H9 (cell line): Measurements from ENCODE around the gene TMEM132C. TPM values are rescaled to one million over a fixed set of nuclear protein-coding genes. Genes with fewer than 3 reads are reported as not detected.
A peak's percentile ranks its signal among the peaks of the same experiment; 100 is the strongest.

Experiments
- DNase-seq: peaks from one replicate; pipeline ENCODE4 v3.0.0-alpha.2; 2017
- H2AFZ ChIP-seq: one replicate; pipeline ENCODE4 v1.6.1; 2013; ENCODE audit warnings: mild to moderate bottlenecking, low read length, control low read depth, moderate library complexity
- H2AK5ac ChIP-seq: 2 replicates; pipeline ENCODE4 v1.6.1; 2013; ENCODE audit warnings: low read length, control low read depth, mixed read lengths; ENCODE audit not compliant: insufficient read length
- H2BK120ac ChIP-seq: one replicate; pipeline ENCODE4 v1.6.1; 2013; ENCODE audit warnings: low read depth, mild to moderate bottlenecking, low read length, control low read depth, inconsistent platforms; ENCODE audit not compliant: poor library complexity, severe bottlenecking
- H2BK12ac ChIP-seq: 2 replicates; pipeline ENCODE4 v1.6.1; 2013; ENCODE audit warnings: low read length, control low read depth, mixed read lengths, low read depth; ENCODE audit not compliant: insufficient read length
- H2BK15ac ChIP-seq: 2 replicates; pipeline ENCODE4 v1.6.1; 2013; ENCODE audit warnings: low read depth, low read length, control low read depth
- H2BK20ac ChIP-seq: one replicate; pipeline ENCODE4 v1.6.1; 2013; ENCODE audit warnings: low read depth, mild to moderate bottlenecking, low read length, control low read depth, inconsistent platforms; ENCODE audit not compliant: poor library complexity, severe bottlenecking
- H2BK5ac ChIP-seq: 2 replicates; pipeline ENCODE4 v1.6.1; 2013; ENCODE audit warnings: low read length, control low read depth, mixed read lengths; ENCODE audit not compliant: insufficient read length
- H3K14ac ChIP-seq: 2 replicates; pipeline ENCODE4 v1.6.1; 2013; ENCODE audit warnings: low read length, control low read depth; ENCODE audit not compliant: insufficient read depth
- H3K18ac ChIP-seq: 2 replicates; pipeline ENCODE4 v1.6.1; 2013; ENCODE audit warnings: low read depth, mild to moderate bottlenecking, mixed read lengths, low read length, control low read depth; ENCODE audit not compliant: insufficient read length
- H3K23ac ChIP-seq: 2 replicates; pipeline ENCODE4 v1.6.1; 2013; ENCODE audit warnings: low read length, control low read depth, mixed read lengths, low read depth; ENCODE audit not compliant: insufficient read length
- H3K23me2 ChIP-seq: 2 replicates; pipeline ENCODE4 v1.6.1; 2013; ENCODE audit warnings: low read depth, mild to moderate bottlenecking, mixed read lengths, low read length, control low read depth; ENCODE audit not compliant: insufficient read length, poor library complexity, severe bottlenecking
- H3K27ac ChIP-seq: 2 replicates; pipeline ENCODE4 v1.5.1; 2013; ENCODE audit warnings: low read length, control low read depth, mixed read lengths, low read depth; ENCODE audit not compliant: insufficient read length
- H3K27me3 ChIP-seq: 2 replicates; pipeline ENCODE4 v1.6.1; 2013; ENCODE audit warnings: low read length, control low read depth, inconsistent platforms; ENCODE audit not compliant: insufficient read depth
- H3K4ac ChIP-seq: 2 replicates; pipeline ENCODE4 v1.6.1; 2013; ENCODE audit warnings: low read depth, mild to moderate bottlenecking, control low read depth, inconsistent platforms, low read length, moderate library complexity
- H3K4me1 ChIP-seq: 2 replicates; pipeline ENCODE4 v1.6.1; 2013; ENCODE audit warnings: low read length, control low read depth, inconsistent platforms; ENCODE audit not compliant: insufficient read depth
- H3K4me2 ChIP-seq: 2 replicates; pipeline ENCODE4 v1.6.1; 2013; ENCODE audit warnings: low read length, control low read depth, mixed read lengths; ENCODE audit not compliant: insufficient read length, insufficient read depth
- H3K56ac ChIP-seq: 2 replicates; pipeline ENCODE4 v1.6.1; 2013; ENCODE audit warnings: low read depth, mild to moderate bottlenecking, mixed read lengths, low read length, control low read depth; ENCODE audit not compliant: insufficient read length
- H3K79me1 ChIP-seq: 2 replicates; pipeline ENCODE4 v1.6.1; 2013; ENCODE audit warnings: low read depth, mild to moderate bottlenecking, moderate library complexity, low read length, control low read depth, inconsistent platforms; ENCODE audit not compliant: insufficient read depth, poor library complexity, severe bottlenecking
- H3K79me2 ChIP-seq: 2 replicates; pipeline ENCODE4 v1.6.1; 2013; ENCODE audit warnings: low read length, control low read depth, inconsistent platforms; ENCODE audit not compliant: insufficient read depth
- H3K9ac ChIP-seq: 2 replicates; pipeline ENCODE4 v1.6.1; 2013; ENCODE audit warnings: low read length, control low read depth, mixed read lengths; ENCODE audit not compliant: insufficient read length; ENCODE audit errors: extremely low read depth
- H3K9me3 ChIP-seq: one replicate; pipeline ENCODE4 v1.6.1; 2013; ENCODE audit warnings: low read depth, low read length, inconsistent platforms; ENCODE audit not compliant: control insufficient read depth
- H3T11ph ChIP-seq: one replicate; pipeline ENCODE4 v1.6.1; 2013; ENCODE audit warnings: mild to moderate bottlenecking, low read length, control low read depth, inconsistent platforms
- H4K20me1 ChIP-seq: one replicate; pipeline ENCODE4 v1.6.1; 2013; ENCODE audit not compliant: control insufficient read depth, insufficient read length, insufficient read depth
- H4K5ac ChIP-seq: 2 replicates; pipeline ENCODE4 v1.6.1; 2013; ENCODE audit warnings: low read depth, mild to moderate bottlenecking, mixed read lengths, low read length, control low read depth; ENCODE audit not compliant: insufficient read length
- H4K8ac ChIP-seq: replicated peaks from 2 replicates; pipeline ENCODE4 v1.6.1; 2013; ENCODE audit warnings: low read length, control low read depth, mixed read lengths, low read depth; ENCODE audit not compliant: insufficient read length
- H4K91ac ChIP-seq: 2 replicates; pipeline ENCODE4 v1.6.1; 2013; ENCODE audit warnings: low read depth, mild to moderate bottlenecking, moderate library complexity, mixed read lengths, low read length, control low read depth; ENCODE audit not compliant: insufficient read length
- H3K27ac Mint-ChIP-seq, 3 experiments: 2 replicates in 2 of 3; 3 replicates in 1 of 3; pipeline ENCODE4 v1.8.0; 2020 to 2021; ENCODE audit warnings: mixed read lengths in 3 of 3, mild to moderate bottlenecking in 1 of 3, moderate library complexity in 1 of 3
- H3K27me3 Mint-ChIP-seq: 2 replicates; pipeline ENCODE4 v1.8.0; 2021; ENCODE audit warnings: low read depth, mild to moderate bottlenecking, moderate library complexity, mixed read lengths
- H3K36me3 Mint-ChIP-seq, 3 experiments: 2 replicates in 2 of 3; 3 replicates in 1 of 3; pipeline ENCODE4 v1.8.0; 2020 to 2021; ENCODE audit warnings: low read depth in 3 of 3, mixed read lengths in 3 of 3; ENCODE audit not compliant: insufficient read depth in 1 of 3
- H3K4me1 Mint-ChIP-seq, 2 experiments: 2 replicates each; pipeline ENCODE4 v1.8.0; 2020; ENCODE audit warnings: mixed read lengths in 2 of 2
- H3K4me3 Mint-ChIP-seq, 2 experiments: 2 replicates in 1 of 2; 3 replicates in 1 of 2; pipeline ENCODE4 v1.8.0; 2020 to 2021; ENCODE audit warnings: mild to moderate bottlenecking in 2 of 2, mixed read lengths in 2 of 2, moderate library complexity in 1 of 2
- H3K9me3 Mint-ChIP-seq, 2 experiments: 2 replicates in 1 of 2; 3 replicates in 1 of 2; pipeline ENCODE4 v1.8.0; 2020; ENCODE audit warnings: mild to moderate bottlenecking in 2 of 2, mixed read lengths in 2 of 2, moderate library complexity in 1 of 2
- CTCF ChIP-seq: fragments of 200-600 bp; sonication (generic); conservative IDR thresholded peaks from 3 replicates; pipeline ENCODE4 v1.8.0; 2021; ENCODE audit warnings: antibody characterized with exemption, mild to moderate bottlenecking
- WGBS: extraction: QIAGEN DNeasy Blood & Tissue Kit; methylation state at CpG from one replicate; pipeline ENCODE4 v1.1.7; 2013; ENCODE audit warnings: missing lambda C conversion rate, low lambda C conversion rate, mixed read lengths; ENCODE audit not compliant: insufficient read length; ENCODE audit errors: extremely low coverage; 5-methylcytosine and 5-hydroxymethylcytosine counted together
- total RNA-seq: library from RNA; stranded (reverse); gene quantifications from 2 replicates; pipeline ENCODE4 v1.2.1, GENCODE V29; 2021

The TMEM132C gene
- total RNA-seq, 1 experiment from 2014 or later: 0.22 TPM

GRCh38 chr12:128439796-128440195 lies 172.8 kb downstream of the TMEM132C start:
- H2BK5ac ChIP-seq: no peak overlapping the region
- no peak overlapping the region for H2AFZ ChIP-seq
- no peaks in the 10 kb centered on the region for H3K79me2 ChIP-seq
- no peak overlapping the region for H2BK12ac ChIP-seq
- no peaks in the 10 kb centered on the region for H3K79me1 ChIP-seq
- no peak overlapping the region for H4K91ac ChIP-seq
- no peaks in the 10 kb centered on the region for H4K20me1 ChIP-seq
- no peak overlapping the region for H3K9ac ChIP-seq
- H4K5ac ChIP-seq: no peak overlapping the region
- H3K4me2 ChIP-seq: no peak overlapping the region
- no peak overlapping the region for H2BK20ac ChIP-seq
- no peak for DNase-seq
- Mint-ChIP-seq H3K27me3 (peaks cover 13% of the 10 kb centered on the region), H3K4me1 (peaks cover 10 to 23% of the 10 kb centered on the region in 2 experiments), H3K9me3 (no peaks in the 10 kb centered on the region; a peak in 1 of 5 replicates), H3K4me3 (no peak overlapping the region), H3K36me3 (peaks cover 0 to 1% (median 0%) of the 10 kb centered on the region in 3 experiments; a peak in 1 of 7 replicates), H3K27ac (peak overlapping the region in 1 of 3 experiments; percentile 83; a peak in 1 of 7 replicates)
- H3K9me3 ChIP-seq: no peaks in the 10 kb centered on the region
- no peak overlapping the region for H3K23ac ChIP-seq
- no peak overlapping the region for H2BK15ac ChIP-seq
- H3K14ac ChIP-seq: no peak overlapping the region
- no peaks in the 10 kb centered on the region for H3K23me2 ChIP-seq
- TF ChIP-seq CTCF: no peak
- no CpG with 5 or more reads among the region's 5 CpGs for WGBS
- no peak overlapping the region for H3K18ac ChIP-seq
- H3K56ac ChIP-seq: no peak overlapping the region
- H3K4me1 ChIP-seq: no peaks in the 10 kb centered on the region
- H4K8ac ChIP-seq: no peak overlapping the region
- H3T11ph ChIP-seq: no peak overlapping the region
- H2BK120ac ChIP-seq: no peak overlapping the region
- no peak overlapping the region for H3K4ac ChIP-seq
- H3K27ac ChIP-seq: no peak overlapping the region
- H2AK5ac ChIP-seq: no peak overlapping the region
- H3K27me3 ChIP-seq: no peaks in the 10 kb centered on the region
